PC-9 (cell line): ENCODE data around the gene PFDN6. TPM values are rescaled to one million over a fixed set of nuclear protein-coding genes. Genes with fewer than 3 reads are reported as not detected.
A peak's percentile ranks its signal among the peaks of the same experiment; 100 is the strongest.

Source experiments
- BruUV-seq: library from RNA; stranded (reverse); fragments of 400-500 nt; replicated peaks from 2 replicates; lab custom pipeline; 2021; lab: Mats Ljungman, UMichigan
- CTCF ChIA-PET: fragments of 300-600 bp; sonication (Branson Sonifier 250); formaldehyde crosslinking; loops from one replicate; lab custom pipeline; 2022; ENCODE audit warnings: antibody characterized with exemption; lab: Charles Lee
- POLR2A ChIA-PET: fragments of 300-600 bp; sonication (Branson Sonifier 250); formaldehyde crosslinking; loops from one replicate; lab custom pipeline; 2022; ENCODE audit warnings: antibody characterized with exemption; ENCODE audit not compliant: unreplicated experiment; lab: Charles Lee
- DNase-seq, 2 experiments: peaks; one replicate each; pipeline versions ENCODE4 v3.0.0 to v3.0.0-alpha.2; 2015 to 2022; ENCODE audit warnings: mixed read lengths in 1 of 2
- H2AFZ ChIP-seq: fragments of 200-600 bp; sonication (generic); 2 replicates; pipeline ENCODE4 v1.8.1; 2017; ENCODE audit warnings: antibody characterized with exemption
- H3F3A ChIP-seq: fragments of 200-600 bp; sonication (generic); 2 replicates; pipeline ENCODE4 v1.8.1; 2017; ENCODE audit warnings: antibody characterized with exemption, mild to moderate bottlenecking, low read depth; ENCODE audit not compliant: insufficient read depth
- H3K27ac ChIP-seq: fragments of 200-600 bp; sonication (generic); 2 replicates; pipeline ENCODE4 v1.6.1; 2016; ENCODE audit warnings: mixed run types
- H3K27me3 ChIP-seq: fragments of 200-600 bp; sonication (generic); 2 replicates; pipeline ENCODE4 v1.6.1; 2016; ENCODE audit warnings: low read depth, mixed run types; ENCODE audit not compliant: insufficient read depth
- H3K36me3 ChIP-seq: fragments of 200-600 bp; sonication (generic); 2 replicates; pipeline ENCODE4 v1.6.1; 2016; ENCODE audit warnings: low read depth, mixed run types
- H3K4me1 ChIP-seq: fragments of 200-600 bp; sonication (generic); replicated peaks from 2 replicates; pipeline ENCODE4 v1.6.1; 2016; ENCODE audit warnings: mixed run types; ENCODE audit not compliant: insufficient read depth
- H3K4me2 ChIP-seq: fragments of 200-600 bp; sonication (generic); 2 replicates; pipeline ENCODE4 v1.6.1; 2017; ENCODE audit warnings: mixed run types
- H3K4me3 ChIP-seq: fragments of 200-600 bp; sonication (generic); 2 replicates; pipeline ENCODE4 v1.6.1; 2016; ENCODE audit warnings: mixed run types
- H3K79me2 ChIP-seq: fragments of 200-600 bp; sonication (generic); 2 replicates; pipeline ENCODE4 v1.6.1; 2017; ENCODE audit warnings: low read depth, mixed run types
- H3K9me2 ChIP-seq: fragments of 200-600 bp; sonication (generic); 2 replicates; pipeline ENCODE4 v1.8.1; 2017; ENCODE audit warnings: mild to moderate bottlenecking; ENCODE audit not compliant: insufficient read depth
- H3K9me3 ChIP-seq: fragments of 200-600 bp; sonication (generic); 2 replicates; pipeline ENCODE4 v1.8.1; 2016; ENCODE audit warnings: low read depth; ENCODE audit not compliant: insufficient read depth
- H4K20me1 ChIP-seq: fragments of 200-600 bp; sonication (generic); 2 replicates; pipeline ENCODE4 v1.8.1; 2017; ENCODE audit not compliant: insufficient read depth
- CTCF ChIP-seq: fragments of 200-600 bp; sonication (generic); conservative IDR thresholded peaks from 2 replicates; pipeline ENCODE4 v1.6.1; 2017; ENCODE audit warnings: mixed run types, antibody characterized with exemption, mild to moderate bottlenecking, moderate library complexity
- EZH2 ChIP-seq: fragments of 200-600 bp; sonication (generic); IDR thresholded peaks from 2 replicates; pipeline ENCODE4 v1.8.0; 2017; ENCODE audit warnings: antibody characterized with exemption, low read depth
- intact Hi-C: fragments of 100-400 bp; cut with micrococcal nuclease; formaldehyde crosslinking; loops from one replicate; pipeline ENCODE4 v1.10.0; 2022; ENCODE audit not compliant: unreplicated experiment
- total RNA-seq: library from RNA; stranded (reverse); gene quantifications from 2 replicates; pipeline ENCODE4 v1.2.3, GENCODE V29; 2021

PFDN6 gene
- total RNA-seq, 1 experiment from 2014 or later: 57.2 TPM

- Histone ChIP-seq H2AFZ (peak overlapping the region; percentile 71), H3K4me1 (peaks cover 23% of the 10 kb centered on the region), H3K27ac (peak overlapping the region; percentile 88), H3K27me3 (no peaks in the 10 kb centered on the region), H3K79me2 (peaks cover 54% of the 10 kb centered on the region), H3K4me2 (peak overlapping the region; percentile 99), H3K4me3 (peak overlapping the region; percentile 75), H3K9me2 (no peaks in the 10 kb centered on the region), H4K20me1 (no peaks in the 10 kb centered on the region), H3K36me3 (no peaks in the 10 kb centered on the region), H3K9me3 (no peaks in the 10 kb centered on the region), H3F3A (peaks cover 37% of the 10 kb centered on the region)
- intact Hi-C loops: loop anchor here (1.0 to 5.0 kb wide), 5 partner anchors 13 to 113 kb away; partner anchors contain the start of genes B3GALT4, KIFC1, PHF1 and RXRB
- ChIA-PET CTCF (interaction anchor here (0.5 to 0.8 kb wide), 3 partner anchors 13 to 127 kb away, joined by 3 to 7 read pairs (median 7); no protein-coding TSS in a partner anchor), POLR2A (interaction anchor here (0.6 to 1.6 kb wide), 10 partner anchors 10 to 633 kb away, joined by 3 to 25 read pairs (median 4); partner anchors contain the start of genes WDR46, ZBTB22 and ZBTB9)
- TF ChIP-seq EZH2: no peak
- peak; percentile 78 for TF ChIP-seq CTCF
- peak; percentile 72 to 87 for DNase-seq
- TSS peak; percentile 71 for BruUV-seq
These were observed 10.0 kb downstream of the PFDN6 start for GRCh38 chr6:33299237-33299944.

- no TSS peak for BruUV-seq
- Histone ChIP-seq H3K9me3 (no peaks in the 10 kb centered on the region), H4K20me1 (no peaks in the 10 kb centered on the region; the same call in 1 of the 2 replicates), H3K27me3 (no peaks in the 10 kb centered on the region), H2AFZ (no peak overlapping the region), H3K9me2 (no peaks in the 10 kb centered on the region), H3K4me1 (peaks cover 16% of the 10 kb centered on the region), H3K79me2 (peaks cover 39% of the 10 kb centered on the region), H3K36me3 (peaks cover 4% of the 10 kb centered on the region), H3K4me3 (no peak overlapping the region), H3F3A (peaks cover 37% of the 10 kb centered on the region), H3K27ac (no peak overlapping the region), H3K4me2 (peak overlapping the region; percentile 22)
- intact Hi-C loops: no loop called here
- CTCF ChIA-PET: interaction anchor here (1.3 kb wide), 1 partner anchor 24 kb away, joined by 8 read pairs; no protein-coding TSS in a partner anchor
- no peak for TF ChIP-seq CTCF
- no peak for TF ChIP-seq EZH2
- POLR2A ChIA-PET: no interaction called here
- DNase-seq: peak in 1 of 2 experiments; percentile 25
These were observed 12.5 kb downstream of the PFDN6 start for GRCh38 chr6:33301877-33302276.

- no TSS peak for BruUV-seq
- intact Hi-C loops: no loop called here
- POLR2A ChIA-PET: no interaction called here
- Histone ChIP-seq H3K27ac (no peak overlapping the region), H3K4me2 (no peak overlapping the region), H4K20me1 (no peaks in the 10 kb centered on the region; the same call in 1 of the 2 replicates), H3K4me1 (peaks cover 15% of the 10 kb centered on the region), H3K36me3 (peaks cover 4% of the 10 kb centered on the region), H3F3A (peaks cover 37% of the 10 kb centered on the region), H3K79me2 (peaks cover 32% of the 10 kb centered on the region), H3K4me3 (no peak overlapping the region), H3K27me3 (no peaks in the 10 kb centered on the region), H3K9me3 (no peaks in the 10 kb centered on the region), H2AFZ (no peak overlapping the region), H3K9me2 (no peaks in the 10 kb centered on the region)
- CTCF ChIA-PET: no interaction called here
- no peak for DNase-seq
- TF ChIP-seq CTCF: no peak
- no peak for TF ChIP-seq EZH2
These were observed 14.8 kb downstream of the PFDN6 start for GRCh38 chr6:33304216-33304615.
